NCI-H446 (cell line): ENCODE data around the gene ENAH.
"Not testable (repeated sequence)": the region's sequence is repeated elsewhere in the genome, so short reads cannot be mapped to it uniquely, and the experiment has no call there.

Experiments
- DNase-seq, 2 experiments: peaks; one replicate each; lab custom pipeline; 2025; lab: John Stamatoyannopoulos, UW

Gene ENAH

GRCh38 chr1:225644666-225645065, 8.3 kb downstream of the ENAH start:
- no peak for DNase-seq

GRCh38 chr1:225642177-225642576, 10.7 kb downstream of the ENAH start:
- no peak for DNase-seq

DNA sequence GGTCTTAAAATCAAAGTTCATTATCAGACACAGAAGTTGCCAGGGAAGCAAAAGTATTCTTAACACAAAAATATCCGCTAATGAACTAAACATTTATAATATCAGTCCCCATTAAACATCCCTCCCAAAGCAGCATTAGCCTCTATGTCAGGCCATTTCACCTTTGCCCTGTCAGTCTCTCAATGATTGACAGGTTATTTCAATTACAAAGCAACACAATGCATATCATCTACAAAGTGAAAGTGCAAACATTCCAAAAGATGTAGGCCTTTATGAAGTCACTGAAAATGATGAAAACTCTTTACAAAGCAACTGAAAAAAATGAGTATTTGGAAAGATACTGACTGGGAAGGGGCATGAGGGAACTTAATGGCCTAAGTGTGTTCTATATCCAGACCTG, 14.1 kb downstream of the ENAH start:
- no peak for DNase-seq

GRCh38 chr1:225637651-225638199, 15.2 kb downstream of the ENAH start:
- no peak for DNase-seq

DNA sequence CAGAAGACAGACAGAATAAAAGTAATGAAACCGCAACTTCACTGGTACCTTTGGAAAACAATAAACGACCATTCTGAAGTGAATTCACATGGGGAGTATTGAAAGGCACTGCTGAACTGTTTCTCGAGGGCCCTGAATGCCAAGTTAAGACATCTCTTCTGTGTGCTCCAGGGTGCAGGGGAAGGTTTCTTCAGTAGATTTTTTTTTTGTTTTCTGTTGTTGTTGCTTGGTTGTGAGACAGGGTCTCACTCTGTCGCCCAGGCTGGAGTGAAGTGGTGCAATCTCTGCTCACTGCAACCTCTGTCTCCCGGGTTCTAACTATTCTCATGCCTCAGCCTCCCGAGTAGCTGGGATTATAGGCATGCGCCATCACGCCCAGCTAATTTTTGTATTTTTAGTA, 15.9 kb downstream of the ENAH start:
- not testable (repeated sequence) for DNase-seq

GRCh38 chr1:225635649-225636048, 17.3 kb downstream of the ENAH start:
- DNase-seq: no peak

DNA sequence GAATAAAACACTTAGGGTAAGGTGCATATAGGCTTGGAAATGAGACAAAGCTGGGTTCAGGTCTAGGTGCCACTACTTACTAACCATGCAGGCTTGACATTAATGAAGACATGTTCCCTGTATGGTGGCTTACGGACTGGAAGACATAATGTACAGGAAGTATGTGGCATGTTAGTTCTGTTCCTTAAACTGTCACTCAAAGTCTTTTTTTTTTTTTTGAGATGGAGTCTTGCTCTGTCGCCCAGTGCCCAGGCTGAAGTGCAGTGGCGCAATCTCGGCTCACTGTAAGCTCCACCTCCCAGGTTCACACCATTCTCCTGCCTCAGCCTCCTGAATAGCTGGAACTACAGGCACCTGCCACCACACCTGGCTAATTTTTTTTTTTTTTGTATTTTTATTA, 20.1 kb downstream of the ENAH start:
- DNase-seq: not testable (repeated sequence)

DNA sequence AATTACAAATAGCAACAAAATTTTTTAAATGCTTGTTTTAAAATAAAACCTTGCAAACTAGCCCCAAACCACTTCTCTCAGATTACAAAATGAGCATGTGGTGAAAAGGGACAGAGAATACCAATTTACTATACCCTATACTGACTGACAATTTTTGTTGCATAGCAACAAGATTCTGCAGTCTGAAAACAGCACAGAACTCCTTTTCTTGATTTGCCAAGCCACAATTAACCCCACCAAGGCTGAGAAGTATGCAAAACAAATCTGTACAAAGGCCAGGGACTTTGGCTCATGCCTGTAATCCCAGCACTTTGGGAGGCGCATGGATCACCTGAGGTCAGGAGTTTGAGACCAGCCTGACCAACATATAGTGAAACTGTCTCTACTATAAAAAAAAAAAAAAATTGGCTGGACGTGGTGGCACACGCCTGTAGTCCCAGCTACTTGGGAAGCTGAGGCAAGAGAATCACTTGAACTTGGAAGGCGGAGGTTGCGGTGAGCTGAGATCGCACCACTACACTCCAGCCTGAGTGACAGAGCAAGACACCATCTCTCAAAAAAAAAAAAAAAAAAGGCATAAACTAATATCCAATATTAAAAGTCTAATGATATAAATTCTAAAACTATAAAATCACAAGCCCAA, 21.8 kb downstream of the ENAH start:
- peak in 1 of 2 experiments; percentile 10 for DNase-seq

- peak in 1 of 2 experiments; percentile 16 for DNase-seq
These were observed 23.4 kb downstream of the ENAH start for GRCh38 chr1:225629483-225629882.

- not testable (repeated sequence) for DNase-seq
These were observed 24.1 kb downstream of the ENAH start for GRCh38 chr1:225628794-225629193.

DNA sequence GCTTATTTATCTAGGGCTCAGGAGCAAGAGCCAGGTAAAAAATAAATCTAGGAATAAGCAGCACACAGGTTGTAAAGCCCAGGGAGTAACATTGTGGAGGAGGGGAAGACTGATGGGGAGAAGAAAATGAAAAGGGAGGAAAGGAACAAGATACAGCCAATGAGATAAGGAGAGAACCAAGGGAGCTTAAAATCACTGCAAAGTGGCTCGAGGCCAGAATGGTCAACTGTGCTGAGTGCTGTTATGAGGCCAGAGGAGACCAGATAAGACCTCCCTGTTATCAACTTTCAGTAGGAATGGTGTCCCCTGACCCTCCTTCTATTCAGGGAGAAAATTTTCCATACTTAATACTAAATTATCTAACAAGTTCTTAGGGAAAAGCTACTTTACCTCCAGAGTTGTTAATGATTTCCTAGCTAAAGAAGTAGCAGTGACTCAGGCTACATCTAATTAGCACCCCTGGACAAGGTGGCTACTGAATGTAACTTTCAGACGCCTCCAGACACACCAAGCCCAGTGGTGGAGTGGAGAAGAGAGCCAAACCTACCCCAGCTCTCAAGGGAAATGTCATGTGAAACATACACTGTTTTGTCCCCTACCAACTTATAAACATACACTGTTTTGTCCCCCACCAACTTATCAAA, 25.5 kb downstream of the ENAH start:
- no peak for DNase-seq

DNA sequence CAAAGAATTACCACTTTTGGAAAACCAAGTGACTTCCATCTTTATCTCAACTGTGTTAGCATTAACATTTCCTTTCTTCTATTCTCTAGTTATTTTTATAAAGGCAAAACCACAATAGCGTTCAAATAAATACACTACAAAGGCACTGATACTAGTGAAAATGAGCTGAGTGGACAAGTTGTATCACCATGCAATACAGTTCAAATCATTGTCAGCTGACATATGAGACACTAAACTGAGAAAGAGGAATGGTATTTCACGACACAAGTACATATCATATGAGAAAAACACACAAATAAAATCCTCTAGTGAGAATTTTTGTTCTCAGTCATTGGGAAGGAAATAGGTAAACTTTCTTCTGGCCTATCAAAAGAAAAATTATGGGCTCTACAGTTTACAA, 26.2 kb downstream of the ENAH start:
- DNase-seq: no peak

- DNase-seq: peak in 1 of 2 experiments; percentile 64
These were observed 35.0 kb downstream of the ENAH start for GRCh38 chr1:225617956-225618355.

- DNase-seq: no peak
These were observed 35.4 kb downstream of the ENAH start for GRCh38 chr1:225617479-225617878.

DNA sequence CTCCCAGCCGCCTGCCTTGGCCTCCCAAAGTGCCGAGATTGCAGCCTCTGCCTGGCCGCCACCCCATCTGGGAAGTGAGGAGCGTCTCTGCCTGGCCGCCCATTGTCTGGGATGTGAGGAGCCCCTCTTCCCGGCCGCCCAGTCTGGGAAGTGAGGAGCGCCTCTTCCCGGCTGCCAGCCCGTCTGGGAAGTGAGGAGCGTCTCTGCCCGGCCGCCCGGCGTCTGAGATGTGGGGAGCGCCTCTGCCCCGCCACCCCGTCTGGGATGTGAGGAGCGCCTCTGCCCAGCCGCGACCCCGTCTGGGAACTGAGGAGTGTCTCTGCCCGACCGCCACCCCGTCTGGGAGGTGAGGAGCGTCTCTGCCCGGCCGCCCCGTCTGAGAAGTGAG, 37.5 kb downstream of the ENAH start:
- DNase-seq: not testable (repeated sequence)

- no peak for DNase-seq
These were observed 39.9 kb downstream of the ENAH start for GRCh38 chr1:225613006-225613405.

GRCh38 chr1:225612287-225612686, 40.6 kb downstream of the ENAH start:
- DNase-seq: no peak

DNA sequence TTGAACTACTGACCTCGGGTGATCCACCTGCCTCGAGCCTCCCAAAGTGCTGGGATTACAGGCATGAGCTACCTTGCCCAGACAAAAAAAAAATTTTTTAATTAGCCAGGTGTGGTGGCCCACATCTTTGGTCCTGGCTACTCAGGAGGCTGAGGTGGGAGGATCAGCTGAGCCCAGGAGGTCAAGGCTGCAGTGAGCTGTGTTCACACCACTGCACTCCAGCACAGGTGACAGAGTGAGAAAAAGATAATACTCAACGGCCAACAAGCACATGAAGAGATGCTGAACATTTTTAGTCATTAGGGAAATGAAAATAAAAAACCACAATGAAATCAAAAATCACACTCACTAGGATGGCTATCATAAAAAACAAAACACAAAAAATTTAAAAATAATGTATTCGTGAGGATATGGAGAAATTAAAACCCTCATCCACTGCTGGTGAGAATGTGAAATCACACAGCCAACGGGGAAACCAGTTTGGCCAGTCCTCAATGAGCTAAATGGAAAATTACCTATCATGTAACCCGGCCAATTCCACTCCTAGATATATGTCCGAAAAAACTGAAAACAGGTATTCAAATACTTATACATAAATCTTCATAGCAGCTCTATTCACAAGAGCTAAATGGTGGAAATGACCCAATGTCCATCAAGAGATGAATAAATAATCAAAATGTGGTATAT, 41.2 kb downstream of the ENAH start:
- DNase-seq: no peak

GRCh38 chr1:225610539-225610938, 42.4 kb downstream of the ENAH start:
- no peak for DNase-seq

- no peak for DNase-seq
These were observed 44.7 kb downstream of the ENAH start for GRCh38 chr1:225608014-225608796.

GRCh38 chr1:225607355-225607754, 45.6 kb downstream of the ENAH start:
- DNase-seq: no peak
